ENCODE measurements around the gene PHLPP1.

Gene PHLPP1

DNA sequence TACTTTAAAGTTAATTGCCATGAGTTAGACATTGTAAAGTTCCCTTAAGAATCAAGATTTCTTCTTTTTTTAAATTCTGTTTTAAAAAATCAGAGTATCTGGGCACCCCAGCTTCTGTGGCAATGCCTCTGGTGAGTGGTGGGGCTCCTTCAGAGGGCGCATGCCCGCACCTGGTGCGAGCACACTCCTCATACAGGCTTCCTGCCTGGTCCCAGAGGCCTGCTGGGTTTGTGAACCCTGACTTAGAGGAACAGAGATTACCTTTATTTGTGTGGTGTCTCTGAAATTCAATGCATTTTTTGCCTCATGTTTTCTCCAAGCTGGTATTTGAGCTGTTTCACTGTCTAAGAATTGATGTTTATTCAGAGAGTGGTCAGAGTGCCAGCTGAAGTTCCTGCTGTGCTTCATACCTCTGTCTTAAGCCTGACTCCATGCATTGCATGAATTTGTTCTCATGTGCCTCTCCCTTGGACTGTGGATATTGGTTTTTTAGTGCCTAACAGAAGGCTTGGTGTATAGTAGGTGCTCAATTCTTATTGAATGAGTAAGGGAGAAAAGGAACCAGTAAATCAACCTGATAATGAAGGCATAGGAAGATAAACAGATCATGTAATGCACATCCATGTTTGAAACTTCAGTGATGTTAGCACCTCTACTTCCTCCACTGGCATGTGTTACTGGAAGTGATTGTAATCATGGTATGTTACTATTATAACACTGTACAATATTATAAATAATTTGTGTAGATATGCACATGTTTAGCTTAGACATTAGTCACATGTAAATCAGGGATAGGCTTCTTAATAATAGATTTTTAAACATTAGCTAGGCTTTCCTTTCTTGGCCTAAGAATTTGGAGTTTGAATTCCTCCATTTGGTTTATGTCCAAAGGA is 29.0 kb downstream of the PHLPP1 start:
- DNase-seq = peak; percentile 23

GRCh38 chr18:62745089-62745751 is 29.9 kb downstream of the PHLPP1 start:
- no peak for DNase-seq

DNA sequence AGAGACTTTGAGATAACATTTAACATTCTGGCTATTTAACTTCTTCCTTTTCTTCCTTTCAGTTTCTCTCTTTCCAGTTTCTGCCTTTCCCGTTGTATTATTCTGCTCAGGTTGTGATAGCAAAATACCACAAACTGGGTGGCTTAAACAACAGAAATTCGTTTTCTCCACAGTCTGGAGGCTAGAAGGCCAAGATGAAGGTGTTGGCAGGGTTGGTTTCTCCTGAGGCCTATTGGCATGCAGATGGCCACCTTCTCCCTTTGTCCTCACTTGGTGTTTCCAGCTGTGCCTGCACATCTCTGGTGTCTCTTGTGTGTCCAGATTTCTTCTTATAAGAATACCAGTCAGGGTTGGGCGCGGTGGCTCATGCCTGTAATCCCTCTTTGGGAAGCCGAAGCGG is 34.0 kb downstream of the PHLPP1 start:
- DNase-seq = no peak

DNA sequence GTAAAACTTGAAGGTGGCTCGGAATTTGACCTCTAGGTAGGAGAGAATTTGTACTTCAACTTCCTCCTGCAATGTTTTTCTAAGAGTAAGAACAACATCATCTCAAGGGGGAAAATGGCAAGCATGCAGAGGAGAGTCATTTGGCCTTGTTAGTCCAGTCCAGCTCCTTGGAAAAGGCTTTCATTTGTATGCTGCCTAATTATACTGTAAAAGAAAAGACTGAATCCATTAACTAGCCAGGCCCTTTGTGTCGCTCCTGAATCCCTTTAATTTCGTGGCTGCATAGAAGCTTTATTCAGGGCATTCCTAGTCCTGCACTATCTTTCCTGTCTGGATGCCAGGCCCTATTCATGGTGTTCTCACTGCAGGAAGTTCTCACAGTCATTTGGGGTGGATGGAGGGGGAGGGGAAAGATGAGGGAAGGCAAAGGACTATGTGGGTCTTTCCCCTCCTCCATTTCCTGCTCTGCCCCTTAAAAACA is 36.0 kb downstream of the PHLPP1 start:
- no peak for DNase-seq

- no peak for DNase-seq
Measured at GRCh38 chr18:62751977-62752376, 36.6 kb downstream of the PHLPP1 start.

DNA sequence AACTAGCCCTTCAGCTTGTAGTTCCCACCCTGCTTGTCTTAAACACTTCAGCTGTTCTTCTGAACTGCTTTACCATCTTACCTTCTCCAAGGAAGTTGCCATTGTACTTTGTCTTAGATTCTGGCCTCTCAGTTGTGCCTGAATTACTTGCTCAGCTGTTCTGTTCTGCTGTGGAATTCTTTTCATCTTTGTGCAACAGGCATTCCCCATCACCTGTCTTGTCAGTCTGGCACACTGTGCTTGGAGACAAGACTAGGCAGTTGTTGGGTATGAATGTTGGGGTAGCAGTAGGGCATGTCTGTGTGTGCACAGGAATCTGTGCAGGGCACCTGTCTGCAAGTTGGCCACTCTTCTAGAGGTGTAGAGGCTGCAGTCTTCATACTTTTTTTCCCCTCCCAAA is 38.7 kb downstream of the PHLPP1 start:
- DNase-seq = no peak

GRCh38 chr18:62755454-62755853 is 40.1 kb downstream of the PHLPP1 start:
- DNase-seq = no peak

DNA sequence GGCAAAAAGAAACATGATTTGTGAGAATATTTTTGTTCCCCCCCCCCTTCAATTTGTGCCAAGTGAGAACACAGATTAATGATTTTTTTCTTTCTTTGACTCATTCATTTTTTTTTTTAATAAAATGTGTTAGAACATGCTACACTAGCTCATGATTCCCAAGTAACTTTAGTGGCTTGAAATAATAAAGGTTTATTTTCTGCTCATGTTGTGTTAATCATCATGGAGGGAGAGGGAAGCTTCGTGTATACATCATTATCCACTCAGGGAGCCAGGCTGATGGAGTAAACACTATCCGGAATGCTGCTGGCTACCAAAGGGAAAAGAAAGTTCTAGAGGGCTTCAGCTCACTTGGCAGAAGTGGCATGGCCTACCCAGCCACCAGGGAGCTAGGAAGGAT is 40.6 kb downstream of the PHLPP1 start:
- DNase-seq = no peak

GRCh38 chr18:62757399-62758010 is 42.2 kb downstream of the PHLPP1 start:
- no peak for DNase-seq

DNA sequence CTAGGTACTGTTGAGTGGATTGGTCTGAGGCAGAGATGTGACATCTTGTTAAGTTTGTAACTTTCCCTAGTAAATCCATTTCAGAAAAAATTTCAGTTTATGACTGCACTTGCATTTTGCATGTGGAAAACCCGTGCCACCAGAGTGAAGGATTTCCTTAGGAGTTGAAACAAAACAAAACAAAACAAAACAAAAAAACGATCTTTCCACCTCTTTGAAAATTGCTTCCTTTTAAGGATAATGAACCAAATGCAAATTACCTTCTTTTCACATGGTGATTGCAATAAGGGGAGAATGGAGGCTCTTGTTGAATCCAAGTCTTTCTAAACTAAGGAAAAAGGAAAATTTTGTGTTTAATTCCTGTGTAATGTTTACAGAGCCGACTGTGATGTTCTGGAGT is 43.2 kb downstream of the PHLPP1 start:
- no peak for DNase-seq

DNA sequence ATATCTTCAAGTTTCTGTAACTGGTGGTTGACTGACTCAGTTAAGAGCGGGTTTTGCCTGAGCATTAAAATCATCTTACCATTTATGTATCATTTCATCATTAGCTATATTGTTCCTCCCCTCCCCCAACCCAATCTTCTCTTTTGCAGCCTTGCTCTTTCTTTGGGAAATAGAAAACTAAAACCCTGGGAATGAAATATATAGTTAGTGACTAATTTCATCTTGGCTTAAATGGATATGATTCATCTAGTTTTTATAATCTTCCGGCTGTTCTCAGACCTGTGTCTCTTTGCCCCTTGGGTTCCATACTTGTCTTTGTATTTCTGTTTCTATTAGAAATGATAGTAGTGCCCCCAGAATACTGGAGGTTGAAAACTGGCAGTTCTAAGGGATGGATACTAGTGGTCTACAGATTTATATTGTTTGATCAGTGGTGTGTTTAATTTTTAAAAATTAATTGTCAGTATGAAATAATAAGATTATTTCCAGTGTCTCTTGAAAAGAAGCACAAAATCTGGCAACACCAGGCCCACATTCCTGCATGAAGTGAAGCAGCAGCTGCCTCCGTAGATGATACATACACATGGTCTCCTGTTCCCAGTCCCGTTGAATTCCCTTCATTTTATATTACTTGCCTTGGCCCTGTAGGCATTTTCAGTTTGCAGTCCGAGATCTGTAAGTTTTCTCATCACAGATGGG is 44.5 kb downstream of the PHLPP1 start:
- DNase-seq = no peak

GRCh38 chr18:62760403-62760734 is 45.0 kb downstream of the PHLPP1 start:
- no peak for DNase-seq

DNA sequence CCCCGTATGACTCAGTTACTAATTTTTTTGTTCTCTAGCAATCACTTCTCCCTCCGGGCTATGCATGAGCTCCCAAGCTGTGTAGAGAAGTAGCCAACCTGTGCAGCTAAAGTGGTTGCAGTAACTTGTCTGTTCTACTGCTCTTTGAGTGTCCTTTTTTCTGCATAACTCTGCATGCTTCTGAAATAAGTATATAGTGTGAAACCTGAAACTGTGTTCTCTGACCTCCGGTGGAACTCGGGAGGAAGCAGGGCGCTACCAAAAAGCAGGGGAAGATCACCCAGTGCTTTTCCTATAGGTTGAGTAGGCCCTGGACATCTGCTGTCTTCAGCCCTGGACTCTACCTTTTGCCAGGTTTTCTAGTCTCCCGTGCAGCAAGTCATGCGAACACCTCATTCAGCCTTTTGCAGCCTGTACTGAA is 47.8 kb downstream of the PHLPP1 start:
- no peak for DNase-seq

DNA sequence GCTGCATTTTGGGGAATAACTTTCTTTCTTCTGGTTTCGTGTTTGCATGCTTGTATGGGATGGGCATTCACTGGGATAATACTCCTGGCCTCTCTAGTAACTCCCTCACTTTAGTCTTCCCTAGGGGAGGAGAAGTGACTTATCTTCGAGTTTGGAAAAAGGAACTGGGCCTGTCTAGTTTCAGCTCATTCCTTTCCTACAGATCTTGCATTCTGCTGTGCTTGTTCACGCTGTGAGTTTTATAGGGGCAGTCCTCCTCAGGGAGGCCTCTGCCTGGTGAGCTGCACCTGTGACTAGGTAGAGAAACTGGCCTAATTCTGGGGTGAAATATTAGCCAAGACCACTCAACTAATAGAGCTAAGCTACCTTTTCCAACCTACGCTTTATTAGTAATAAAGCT is 50.9 kb downstream of the PHLPP1 start:
- DNase-seq = no peak

- DNase-seq = no peak
Measured at GRCh38 chr18:62767321-62767720, 52.0 kb downstream of the PHLPP1 start.

GRCh38 chr18:62767836-62768557 is 52.7 kb downstream of the PHLPP1 start:
- DNase-seq = no peak

DNA sequence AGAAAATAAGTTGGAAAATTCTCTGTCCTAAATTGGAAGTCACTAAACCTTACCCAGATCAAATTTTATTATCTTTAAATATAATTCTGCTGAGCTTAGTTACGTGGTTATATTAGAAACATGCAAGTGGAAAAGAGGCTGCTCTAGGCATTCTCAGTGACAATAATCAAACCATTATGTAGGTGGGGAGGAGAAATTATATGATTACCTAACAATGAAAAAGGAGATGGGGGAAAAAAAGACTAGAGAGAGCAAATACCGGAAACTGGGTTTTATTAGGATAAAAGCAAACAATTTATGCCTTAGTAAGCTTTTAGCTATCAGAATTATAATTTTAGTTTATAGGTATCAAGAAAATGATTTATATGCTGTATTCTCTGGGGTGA is 53.2 kb downstream of the PHLPP1 start:
- no peak for DNase-seq

DNA sequence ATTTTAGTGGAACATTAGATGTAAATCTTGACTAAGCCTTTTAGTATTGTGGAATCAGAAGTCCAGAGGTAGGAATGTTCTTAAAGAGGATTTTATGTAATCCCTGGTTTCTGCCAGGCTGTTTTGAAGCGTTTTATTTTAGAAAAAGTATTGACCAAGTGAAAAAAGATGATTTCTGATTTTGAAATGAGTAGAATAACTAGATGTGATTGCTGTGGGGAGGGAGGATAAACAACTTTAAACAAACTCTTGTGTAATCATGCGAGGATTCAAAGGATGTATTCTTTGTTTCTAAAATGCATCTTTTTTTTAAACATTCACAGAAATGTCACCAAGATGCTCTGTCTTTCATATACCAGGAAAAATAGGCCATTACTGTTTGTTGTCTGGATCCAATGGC is 53.9 kb downstream of the PHLPP1 start:
- DNase-seq = no peak

DNA sequence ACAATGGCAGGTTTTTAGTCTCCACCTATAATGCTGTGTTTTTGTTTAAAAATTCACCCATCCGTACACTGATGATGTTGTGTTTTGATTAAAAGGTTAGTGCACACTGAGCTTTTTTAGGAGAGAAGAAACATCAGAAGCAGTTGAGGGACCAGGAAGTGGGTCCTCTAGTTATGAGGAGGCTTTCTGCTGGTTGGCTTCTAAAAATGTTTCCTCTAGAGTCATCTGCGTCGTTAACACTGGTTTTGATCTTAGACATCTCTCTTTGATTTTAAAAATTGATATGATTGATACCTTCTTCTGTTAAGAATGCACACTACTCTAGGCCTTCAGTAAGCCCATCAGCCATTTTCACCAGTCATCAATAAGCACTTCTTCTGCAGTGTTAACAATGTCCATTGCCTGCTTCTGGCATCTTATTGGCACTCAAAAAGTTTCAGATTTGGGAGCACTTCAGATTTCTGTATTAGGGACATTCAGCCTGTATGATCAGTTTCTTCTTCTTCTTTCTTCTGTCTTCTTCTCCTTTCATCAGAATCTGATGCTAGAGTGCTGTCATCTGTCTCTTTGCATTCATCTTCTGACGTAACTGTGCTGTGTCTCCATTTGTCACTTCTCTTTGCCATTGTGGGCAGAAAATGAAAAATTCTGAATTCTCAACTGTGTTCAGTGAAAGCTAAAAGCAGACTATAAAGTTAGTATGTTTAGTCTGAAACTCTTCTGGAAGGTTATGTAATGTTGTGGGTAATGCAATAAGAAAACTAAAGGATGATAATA is 56.3 kb downstream of the PHLPP1 start:
- DNase-seq = no peak

DNA sequence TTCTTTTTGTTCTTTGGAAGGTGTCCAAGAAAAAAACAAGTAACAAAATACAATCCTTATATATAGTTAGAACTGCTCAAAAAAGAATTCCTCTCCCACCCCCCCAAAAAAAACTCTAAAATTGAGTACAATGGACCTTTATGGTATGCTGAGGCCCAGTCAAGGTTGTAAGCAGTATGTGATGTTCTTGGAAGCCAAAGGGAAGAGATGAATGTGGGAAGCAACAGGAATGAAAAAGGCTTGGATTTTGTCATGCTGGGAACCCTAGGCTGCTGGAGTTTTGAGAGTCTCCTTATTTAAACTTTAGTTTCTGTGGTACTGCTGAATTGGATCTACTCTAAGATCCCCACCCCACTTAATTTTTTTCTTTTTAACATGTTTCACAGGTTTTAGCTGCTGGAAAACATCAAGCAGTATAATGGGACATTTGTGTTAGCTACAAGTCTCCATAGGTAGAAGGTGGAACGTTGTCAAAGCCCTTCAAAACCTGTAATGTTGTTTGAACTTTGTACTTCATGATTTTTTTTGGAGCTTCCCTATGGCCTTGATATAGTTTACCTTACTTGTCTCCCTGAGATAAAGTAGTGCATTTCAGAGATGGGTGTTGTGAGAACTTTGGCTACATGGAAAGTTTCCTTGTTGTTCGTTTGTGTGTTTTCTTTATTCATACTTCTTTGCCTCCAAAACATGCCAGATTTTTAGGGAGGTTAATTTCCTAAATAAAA is 57.7 kb downstream of the PHLPP1 start:
- no peak for DNase-seq

- DNase-seq = no peak
Measured at GRCh38 chr18:62773691-62774090, 58.4 kb downstream of the PHLPP1 start.
